Measurements from ENCODE around the gene PDGFB. TPM values are rescaled to one million over a fixed set of nuclear protein-coding genes. Genes with fewer than 3 reads are reported as not detected.

PDGFB gene
- total RNA-seq, 2 donors from 2014 or later, result 17.5 to 51.2 TPM

GRCh38 chr22:39185601-39186012, 59.2 kb downstream of the PDGFB start:
- intact Hi-C loops (cut with DNase I), result loop anchor here in 1 of 2 donors (2.0 kb wide), 1 partner anchor 51 kb away; no protein-coding TSS in a partner anchor
- ATAC-seq (peak; percentile 91 to 94), DNase-seq (peak; percentile 90)

- intact Hi-C loops (cut with DNase I), result loop anchor here in 1 of 2 donors (2.0 kb wide), 1 partner anchor 52 kb away; no protein-coding TSS in a partner anchor
- DNase-seq (peak; percentile 32), ATAC-seq (peak in 1 of 2 donors; percentile 31)
These were observed 59.9 kb downstream of the PDGFB start for GRCh38 chr22:39184586-39185577.

GRCh38 chr22:39183991-39184585, 60.7 kb downstream of the PDGFB start:
- ATAC-seq, result peak; percentile 43 to 56
- intact Hi-C loops (cut with DNase I), result loop anchor here in 1 of 2 donors (2.0 kb wide), 1 partner anchor 53 kb away; no protein-coding TSS in a partner anchor
- DNase-seq, result peak; percentile 54

DNA sequence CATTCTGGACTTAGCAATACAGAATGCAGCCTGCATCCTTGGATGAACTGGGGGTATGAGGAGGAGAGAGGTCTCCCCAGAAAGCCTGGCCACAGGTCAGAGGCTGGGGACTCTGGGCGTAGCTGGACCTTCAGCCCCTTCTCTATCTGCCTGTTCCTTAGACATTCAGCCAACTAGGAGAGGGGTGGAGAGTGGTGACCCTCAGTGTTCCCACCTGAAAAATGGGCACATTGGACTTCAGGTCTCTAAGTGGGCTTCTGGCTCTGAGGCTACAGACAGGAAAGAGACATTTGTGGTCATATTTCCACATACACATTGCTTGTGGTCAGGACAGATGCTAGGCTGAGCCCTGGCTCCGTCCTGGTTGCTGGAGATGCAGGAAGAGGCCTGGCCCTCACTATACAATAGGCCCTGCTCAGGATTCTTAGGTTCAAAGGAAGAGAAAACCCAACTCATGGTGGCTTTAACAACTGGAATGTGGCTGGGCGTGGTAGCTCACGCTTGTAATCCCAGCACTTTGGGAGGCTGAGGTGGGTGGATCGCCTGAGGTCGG, 62.2 kb downstream of the PDGFB start:
- ATAC-seq (no peak), DNase-seq (no peak)
- intact Hi-C loops (cut with DNase I), result no loop called here

DNA sequence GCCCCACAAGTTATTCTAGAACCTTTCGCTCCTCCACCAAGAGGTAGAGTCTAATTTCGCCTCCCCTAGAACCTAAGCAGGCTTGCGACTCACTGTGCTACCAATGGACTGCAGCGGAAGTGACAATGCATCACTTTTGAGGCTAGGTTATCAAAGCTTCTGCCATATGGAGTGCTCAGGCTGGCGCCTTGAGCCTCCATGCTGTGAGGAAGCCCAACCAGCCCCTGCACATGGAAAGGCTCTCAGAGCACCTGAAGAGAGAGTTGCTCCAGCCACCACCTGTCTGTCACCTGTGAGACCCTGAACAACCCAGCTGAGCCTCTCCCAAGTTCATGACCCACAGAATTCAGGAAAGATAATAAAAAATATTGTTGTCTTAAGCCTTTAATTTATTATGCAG, 63.0 kb downstream of the PDGFB start:
- DNase-seq, result no peak
- intact Hi-C loops (cut with DNase I), result no loop called here
- ATAC-seq, result no peak

DNA sequence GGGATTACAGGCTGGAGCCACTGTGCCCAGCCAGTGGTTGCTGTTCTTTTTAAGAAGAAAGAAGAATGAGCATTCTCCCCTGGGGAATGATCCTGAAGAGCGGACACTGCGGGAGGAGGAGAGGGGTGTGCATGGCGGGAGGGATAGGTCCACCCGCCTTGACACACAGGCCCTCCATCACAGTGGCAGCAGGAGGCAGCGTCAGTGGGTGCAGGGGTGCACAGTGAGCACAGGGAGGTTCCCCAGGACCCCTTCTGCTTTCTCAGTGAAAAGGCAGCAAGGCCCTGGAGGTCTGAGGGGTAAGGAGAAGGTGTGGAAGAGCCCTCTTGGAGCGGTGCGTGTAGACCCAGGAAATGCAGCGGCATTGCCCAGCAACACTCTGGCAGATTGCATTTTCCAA, 63.4 kb downstream of the PDGFB start:
- DNase-seq (no peak), ATAC-seq (no peak)
- intact Hi-C loops (cut with DNase I), result no loop called here

DNA sequence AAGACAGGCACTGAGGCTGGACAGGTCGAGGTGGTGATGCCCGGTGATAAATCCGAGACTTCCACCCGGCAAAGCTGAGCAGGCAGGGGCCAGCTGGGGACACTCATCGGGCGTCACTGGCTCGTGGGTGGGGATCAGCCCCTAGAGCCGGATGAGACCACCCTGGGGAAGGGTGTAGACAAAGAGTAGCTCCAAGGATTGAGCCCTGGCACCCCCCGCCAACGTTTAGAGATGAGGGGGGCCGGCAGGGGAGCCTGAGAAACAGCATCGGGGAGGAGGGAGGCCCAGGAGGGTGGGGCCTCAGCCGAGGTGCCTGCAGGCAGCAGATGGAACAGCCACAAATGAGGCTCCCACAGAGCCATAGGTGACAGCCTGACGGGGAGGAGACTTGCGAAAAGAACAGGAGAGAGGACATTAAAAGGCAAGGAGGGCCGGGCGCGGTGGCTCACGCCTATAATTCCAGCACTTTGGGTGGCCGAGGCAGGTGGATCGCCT, 64.9 kb downstream of the PDGFB start:
- ATAC-seq (no peak), DNase-seq (no peak)
- intact Hi-C loops (cut with DNase I), result loop anchor here in 1 of 2 donors (10.0 kb wide), 1 partner anchor 55 kb away; no protein-coding TSS in a partner anchor

- intact Hi-C loops (cut with DNase I), result loop anchor here in 1 of 2 donors (10.0 kb wide), 1 partner anchor 55 kb away; no protein-coding TSS in a partner anchor
- DNase-seq, result no peak
These were observed 65.4 kb downstream of the PDGFB start for GRCh38 chr22:39179401-39179827.

DNA sequence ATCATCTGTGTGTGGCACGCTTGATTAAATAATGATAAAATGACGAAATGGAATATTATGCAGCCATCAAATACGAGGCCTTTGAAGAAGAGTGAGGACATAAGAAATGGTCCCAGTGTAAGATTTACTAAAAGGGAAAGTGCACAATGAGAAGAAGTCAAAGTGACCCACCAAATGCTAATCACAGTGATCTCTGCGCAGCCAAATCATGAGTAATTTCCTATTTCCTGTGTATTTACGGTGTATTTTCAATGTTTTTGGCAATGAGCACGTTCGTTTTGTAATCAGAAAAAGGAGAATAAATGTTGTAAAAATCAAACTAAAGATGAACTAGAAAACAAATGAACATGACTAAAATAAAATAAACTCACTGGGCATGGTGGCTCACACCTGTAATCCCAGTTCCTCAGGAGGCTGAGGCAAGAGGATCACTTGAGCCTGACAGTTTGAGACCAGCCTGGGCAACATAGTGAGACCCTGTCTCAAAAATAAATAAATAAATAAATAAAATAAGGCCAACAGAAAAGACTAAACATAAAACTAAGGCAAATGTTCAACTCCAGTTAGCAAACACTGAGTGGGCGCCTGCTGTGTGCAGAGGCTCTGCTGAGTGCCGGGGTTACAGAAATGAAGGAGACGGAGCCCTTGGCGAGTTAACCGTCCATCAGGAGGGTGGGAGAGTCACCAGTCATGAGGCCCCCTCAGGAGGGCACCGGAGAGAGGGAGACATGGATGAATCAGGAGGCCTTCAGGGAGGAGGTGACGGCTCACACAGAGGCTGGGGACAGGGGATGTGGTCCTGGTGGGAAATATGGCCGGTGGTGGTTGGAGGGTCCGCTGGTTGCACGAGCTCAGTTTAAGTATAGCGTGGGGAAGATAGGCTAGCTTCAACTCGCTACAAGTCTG, 66.3 kb downstream of the PDGFB start:
- DNase-seq, result no peak
- ATAC-seq, result no peak
- intact Hi-C loops (cut with DNase I), result loop anchor here in 1 of 2 donors (10.0 kb wide), 1 partner anchor 56 kb away; no protein-coding TSS in a partner anchor

More at GRCh38 chr22:39179401-39179827, 65.4 kb downstream of the PDGFB start:
- ATAC-seq, result no peak

DNA sequence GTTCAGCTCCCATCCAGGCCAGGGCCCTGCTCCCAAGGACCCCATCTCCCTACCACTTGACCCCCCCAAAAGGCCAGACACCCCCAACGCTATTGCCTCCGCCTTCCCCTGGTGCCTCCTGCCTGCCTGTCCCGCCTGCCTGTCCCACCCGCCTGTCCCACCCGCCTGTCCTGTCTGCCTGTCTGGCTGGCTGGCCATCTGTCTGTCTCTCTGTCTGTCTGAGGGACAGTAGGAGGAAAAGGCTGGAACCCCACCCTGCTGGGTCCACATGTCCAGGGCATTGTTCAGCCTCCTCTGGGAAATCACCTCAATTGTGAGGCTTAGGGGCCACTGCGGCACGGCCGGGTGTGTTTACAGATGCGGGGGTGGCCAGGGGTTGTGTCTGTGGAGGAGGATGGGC, 67.0 kb downstream of the PDGFB start:
- ATAC-seq, result no peak
- DNase-seq, result no peak
- intact Hi-C loops (cut with DNase I), result loop anchor here in 1 of 2 donors (10.0 kb wide), 1 partner anchor 57 kb away; no protein-coding TSS in a partner anchor

DNA sequence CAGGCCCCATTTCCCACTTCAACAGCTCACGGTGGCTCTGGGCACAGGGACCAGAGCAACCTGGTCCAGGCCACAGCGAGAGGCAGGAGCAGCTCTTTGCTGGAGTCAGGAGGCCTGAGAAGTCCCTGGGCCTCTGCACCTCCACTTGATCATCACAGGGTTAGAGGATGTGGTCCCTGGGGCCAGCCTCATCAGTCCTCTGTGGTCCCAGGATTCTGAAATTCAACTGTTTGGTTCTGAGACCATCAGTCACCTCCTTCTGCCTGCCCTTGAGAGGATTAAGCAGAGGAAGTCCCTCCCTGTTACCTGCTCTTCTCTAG, 67.4 kb downstream of the PDGFB start:
- intact Hi-C loops (cut with DNase I), result loop anchor here in 1 of 2 donors (10.0 kb wide), 1 partner anchor 57 kb away; no protein-coding TSS in a partner anchor
- DNase-seq (no peak), ATAC-seq (no peak)

DNA sequence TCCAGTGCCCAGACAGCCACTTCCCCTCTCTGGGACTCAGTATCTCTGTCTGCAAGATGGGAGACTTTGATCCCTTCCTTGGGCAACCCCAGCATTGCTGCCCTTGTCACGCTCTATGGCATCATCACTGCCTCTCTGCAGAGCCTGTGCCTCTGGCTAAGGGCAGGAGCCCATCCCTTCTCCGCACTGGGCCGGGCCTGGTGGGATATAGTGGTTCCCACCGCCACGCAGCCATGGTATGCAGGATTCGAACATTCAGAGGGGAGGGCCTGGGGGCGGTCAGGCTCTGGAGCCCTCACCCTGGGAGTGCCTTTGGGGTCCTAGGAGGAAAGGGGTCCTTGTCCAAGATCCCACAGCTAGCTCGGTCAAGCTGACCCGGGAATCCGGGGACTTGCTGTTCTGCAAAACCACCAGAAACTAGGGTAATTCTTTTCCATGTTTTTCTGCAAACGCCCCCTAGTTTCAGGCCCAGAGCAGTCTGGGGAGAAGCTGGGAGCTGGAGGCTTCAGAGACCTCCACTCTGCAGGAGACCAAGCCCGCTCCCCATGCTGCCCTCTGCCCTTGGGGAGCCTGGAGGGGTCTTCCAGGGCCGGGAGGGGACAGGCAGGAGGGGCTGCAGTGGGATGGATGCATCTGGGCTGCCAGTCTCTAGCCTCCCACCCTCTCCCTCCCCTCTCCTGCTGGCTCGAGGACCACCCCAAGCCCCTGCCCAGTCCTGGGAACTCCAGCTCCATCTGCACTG, 67.9 kb downstream of the PDGFB start:
- no peak for DNase-seq

DNA sequence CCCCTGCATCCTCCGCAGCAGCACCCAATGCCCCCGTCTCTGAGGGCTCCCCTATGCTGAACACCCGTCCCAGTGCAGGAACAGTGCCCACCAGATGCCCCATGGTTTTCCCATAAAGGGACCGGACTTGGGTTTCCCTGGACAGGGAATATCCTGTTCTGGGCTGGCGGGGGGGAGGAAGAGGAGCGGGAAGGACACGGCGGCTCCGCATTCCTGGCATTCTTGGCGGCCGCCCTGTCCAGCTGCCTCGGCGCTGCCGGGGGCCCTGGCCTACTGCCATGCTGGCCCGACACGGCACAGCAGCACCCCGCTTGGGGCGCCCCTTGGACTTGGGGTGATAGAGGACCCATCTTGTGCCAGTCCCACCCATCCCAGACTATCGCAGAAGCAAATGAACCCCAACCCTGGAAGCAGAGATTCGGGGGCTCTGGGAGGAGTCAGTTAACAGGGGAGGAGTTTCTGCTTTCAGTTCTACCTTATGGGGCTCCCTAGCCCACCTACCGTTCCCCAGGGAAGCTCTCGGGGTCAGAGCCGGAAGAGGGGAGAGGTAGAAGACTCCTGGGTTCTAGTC, 68.6 kb downstream of the PDGFB start:
- intact Hi-C loops (cut with DNase I), result loop anchor here in 1 of 2 donors (10.0 kb wide), 1 partner anchor 59 kb away; no protein-coding TSS in a partner anchor
- ATAC-seq, result peak; percentile 56 to 74
- DNase-seq, result peak; percentile 87

More for the DNA sequence above, 67.9 kb downstream of the PDGFB start:
- ATAC-seq, result no peak
- intact Hi-C loops (cut with DNase I), result loop anchor here in 1 of 2 donors (10.0 kb wide), 1 partner anchor 58 kb away; no protein-coding TSS in a partner anchor

- intact Hi-C loops (cut with DNase I), result loop anchor here in 1 of 2 donors (10.0 kb wide), 1 partner anchor 59 kb away; no protein-coding TSS in a partner anchor
- ATAC-seq (peak in 1 of 2 donors; percentile 2), DNase-seq (no peak)
These were observed 69.2 kb downstream of the PDGFB start for GRCh38 chr22:39175353-39176142.

- peak; percentile 91 for DNase-seq
- intact Hi-C loops (cut with DNase I), result loop anchor here in 1 of 2 donors (5.0 to 10.0 kb wide), 2 partner anchors 60 to 133 kb away; no protein-coding TSS in a partner anchor
- peak; percentile 60 to 66 for ATAC-seq
These were observed 70.1 kb downstream of the PDGFB start for GRCh38 chr22:39174498-39175352.

All from left cardiac atrium (tissue), 4 donors.